GM12864 (cell line): ENCODE measurements around the gene DYRK1B.

Experiments
- DNase-seq: peaks from one replicate; pipeline ENCODE4 v3.0.0-alpha.2; 2011; ENCODE audit warnings: low read depth
- H3K4me3 ChIP-seq: 2 replicates; pipeline ENCODE4 v1.5.1; 2011; ENCODE audit warnings: mild to moderate bottlenecking, low read depth, low read length, control low read depth
- CTCF ChIP-seq: IDR thresholded peaks from 2 replicates; pipeline ENCODE4 v1.5.1; 2011; ENCODE audit warnings: low read depth, mild to moderate bottlenecking, moderate library complexity, low read length, control low read depth, inconsistent platforms; ENCODE audit errors: missing control alignments

The DYRK1B gene

GRCh38 chr19:39843919-39844793, 10.2 kb upstream of the DYRK1B start:
- DNase-seq: peak; percentile 34
- peak; percentile 64 for TF ChIP-seq CTCF
- H3K4me3 ChIP-seq: peak overlapping the region; percentile 82

GRCh38 chr19:39842693-39843435, 8.9 kb upstream of the DYRK1B start:
- TF ChIP-seq CTCF: no peak
- DNase-seq: no peak
- H3K4me3 ChIP-seq: no peak overlapping the region

- H3K4me3 ChIP-seq: no peak overlapping the region
Observed at GRCh38 chr19:39841041-39841440, 7.1 kb upstream of the DYRK1B start.

GRCh38 chr19:39840492-39840891, 6.5 kb upstream of the DYRK1B start:
- no peak for TF ChIP-seq CTCF
- no peak for DNase-seq
- no peak overlapping the region for H3K4me3 ChIP-seq

More at GRCh38 chr19:39841041-39841440, 7.1 kb upstream of the DYRK1B start:
- no peak for DNase-seq
- TF ChIP-seq CTCF: no peak

GRCh38 chr19:39839678-39840327, 5.8 kb upstream of the DYRK1B start:
- no peak for TF ChIP-seq CTCF
- no peak overlapping the region for H3K4me3 ChIP-seq
- no peak for DNase-seq

- TF ChIP-seq CTCF: no peak
- DNase-seq: no peak
- H3K4me3 ChIP-seq: no peak overlapping the region
Observed at GRCh38 chr19:39838569-39838968, 4.6 kb upstream of the DYRK1B start.
